ENCODE results near the gene SOX1. TPM values are rescaled to one million over a fixed set of nuclear protein-coding genes. Genes with fewer than 3 reads are reported as not detected.

Gene SOX1
- total RNA-seq, 1 donor from 2014 or later, result not detected

GRCh38 chr13:112053167-112053743 lies 13.7 kb upstream of the SOX1 start:
- H3K27ac ChIP-seq (replicated peaks), result no peak overlapping the region
- no peak for TF ChIP-seq CTCF (IDR thresholded peaks at IDR 0.05; ENCODE audit: borderline replicate concordance)
- no peaks in the 10 kb centered on the region for H3K9me3 ChIP-seq (replicated peaks)
- H3K27me3 ChIP-seq (ENCODE audit: low read depth), result peaks cover 100% of the 10 kb centered on the region
- intact Hi-C loops (cut with micrococcal nuclease), result no loop called here
- DNase-seq, result no peak
- H3K4me1 ChIP-seq, result peaks cover 39% of the 10 kb centered on the region
- no peaks in the 10 kb centered on the region for H3K36me3 ChIP-seq
- H3K4me3 ChIP-seq, result peak overlapping the region; percentile 21

- DNase-seq, result no peak
- no peak overlapping the region for H3K27ac ChIP-seq (replicated peaks)
- H3K27me3 ChIP-seq (ENCODE audit: low read depth), result peaks cover 100% of the 10 kb centered on the region
- no peaks in the 10 kb centered on the region for H3K36me3 ChIP-seq
- no peak for TF ChIP-seq CTCF (IDR thresholded peaks at IDR 0.05; ENCODE audit: borderline replicate concordance)
- peaks cover 39% of the 10 kb centered on the region for H3K4me1 ChIP-seq
- no peaks in the 10 kb centered on the region for H3K9me3 ChIP-seq (replicated peaks)
- intact Hi-C loops (cut with micrococcal nuclease), result no loop called here
- H3K4me3 ChIP-seq, result peak overlapping the region; percentile 21
These were observed 13.0 kb upstream of the SOX1 start for GRCh38 chr13:112053744-112054615.

DNA sequence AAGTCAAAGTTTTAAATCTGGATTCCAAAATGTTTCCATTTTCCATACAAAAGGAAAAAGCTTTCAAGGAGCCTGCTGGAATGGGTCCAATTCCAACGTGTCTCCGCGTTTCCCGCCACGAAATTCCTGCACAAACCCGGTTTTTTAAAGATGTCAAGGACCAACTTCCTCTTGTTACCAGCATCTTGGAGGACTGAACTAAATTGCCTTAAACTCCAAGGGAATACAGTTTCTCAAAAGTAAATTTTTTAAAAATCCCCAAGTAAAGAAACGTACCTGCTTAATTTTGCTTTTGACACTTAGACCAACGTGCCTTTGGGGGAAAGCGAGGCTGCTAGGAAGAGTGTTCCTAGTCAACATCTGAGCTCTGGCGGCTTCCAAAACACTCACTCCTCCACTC lies 12.3 kb upstream of the SOX1 start:
- no peaks in the 10 kb centered on the region for H3K36me3 ChIP-seq
- no peak for TF ChIP-seq CTCF (IDR thresholded peaks at IDR 0.05; ENCODE audit: borderline replicate concordance)
- H3K4me3 ChIP-seq, result no peak overlapping the region
- no peaks in the 10 kb centered on the region for H3K9me3 ChIP-seq (replicated peaks)
- DNase-seq, result no peak
- peaks cover 39% of the 10 kb centered on the region for H3K4me1 ChIP-seq
- intact Hi-C loops (cut with micrococcal nuclease), result no loop called here
- H3K27me3 ChIP-seq (ENCODE audit: low read depth), result peaks cover 100% of the 10 kb centered on the region
- H3K27ac ChIP-seq (replicated peaks), result no peak overlapping the region

- intact Hi-C loops (cut with micrococcal nuclease), result no loop called here
These were observed 11.7 kb upstream of the SOX1 start for GRCh38 chr13:112055036-112055914.

More at GRCh38 chr13:112055036-112055914, 11.7 kb upstream of the SOX1 start:
- H3K36me3 ChIP-seq, result no peaks in the 10 kb centered on the region
- no peak for DNase-seq
- H3K9me3 ChIP-seq (replicated peaks), result no peaks in the 10 kb centered on the region
- TF ChIP-seq CTCF (IDR thresholded peaks at IDR 0.05; ENCODE audit: borderline replicate concordance), result no peak
- no peak overlapping the region for H3K4me3 ChIP-seq
- H3K27ac ChIP-seq (replicated peaks), result no peak overlapping the region
- peaks cover 100% of the 10 kb centered on the region for H3K27me3 ChIP-seq (ENCODE audit: low read depth)
- H3K4me1 ChIP-seq, result peaks cover 39% of the 10 kb centered on the region
